Fibroblast of lung (primary cell): ENCODE measurements around the gene ATP7A.

Source experiments
- EZH2 ChIP-seq: IDR thresholded peaks from 2 replicates; pipeline ENCODE4 v1.5.1; 2012; ENCODE audit warnings: low read length, control low read depth, mild to moderate bottlenecking; ENCODE audit errors: missing control alignments
- TF ChIP-seq, protein P1 (sequence below), 2 donors: IDR thresholded peaks in 1 of 2; conservative IDR thresholded peaks in 1 of 2; 1 replicate in 1 of 2; 2 replicates in 1 of 2; pipeline ENCODE4 v1.5.1; 2011 to 2012; ENCODE audit warnings: low read length in 2 of 2, control low read depth in 1 of 2, inconsistent platforms in 1 of 2, low read depth in 1 of 2, mild to moderate bottlenecking in 1 of 2

DNA sequence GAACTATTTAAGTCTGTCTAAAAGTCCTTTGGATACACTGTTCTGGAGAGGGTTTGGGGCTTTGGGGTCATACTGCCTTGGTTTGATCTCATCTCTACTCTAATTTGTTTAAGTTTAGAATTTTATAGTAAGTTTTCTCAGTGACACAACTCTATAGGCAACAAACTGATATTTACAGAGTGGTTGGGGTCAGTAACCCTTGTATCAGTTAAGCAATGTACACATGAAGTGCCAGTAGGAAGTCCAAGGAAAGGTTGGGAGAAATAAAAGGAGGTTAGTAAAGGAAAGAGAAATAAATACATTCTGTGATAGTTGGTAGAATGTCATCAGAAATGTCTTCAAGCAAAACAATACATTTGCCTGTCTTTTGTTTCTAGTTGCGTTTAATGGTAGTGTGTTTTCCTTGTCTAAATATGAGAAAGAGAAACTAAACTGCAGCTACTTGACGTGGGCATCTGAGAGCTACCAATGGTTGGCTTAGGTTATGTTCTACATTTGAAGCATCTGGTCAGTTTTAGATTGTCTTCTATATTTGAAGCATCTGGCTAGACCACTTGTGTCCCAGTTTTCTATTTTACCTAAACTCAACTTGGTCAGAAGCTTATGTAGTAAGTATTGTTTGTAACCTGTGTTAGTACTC lies 6.9 kb downstream of the ATP7A start:
- TF ChIP-seq, protein P1, sequence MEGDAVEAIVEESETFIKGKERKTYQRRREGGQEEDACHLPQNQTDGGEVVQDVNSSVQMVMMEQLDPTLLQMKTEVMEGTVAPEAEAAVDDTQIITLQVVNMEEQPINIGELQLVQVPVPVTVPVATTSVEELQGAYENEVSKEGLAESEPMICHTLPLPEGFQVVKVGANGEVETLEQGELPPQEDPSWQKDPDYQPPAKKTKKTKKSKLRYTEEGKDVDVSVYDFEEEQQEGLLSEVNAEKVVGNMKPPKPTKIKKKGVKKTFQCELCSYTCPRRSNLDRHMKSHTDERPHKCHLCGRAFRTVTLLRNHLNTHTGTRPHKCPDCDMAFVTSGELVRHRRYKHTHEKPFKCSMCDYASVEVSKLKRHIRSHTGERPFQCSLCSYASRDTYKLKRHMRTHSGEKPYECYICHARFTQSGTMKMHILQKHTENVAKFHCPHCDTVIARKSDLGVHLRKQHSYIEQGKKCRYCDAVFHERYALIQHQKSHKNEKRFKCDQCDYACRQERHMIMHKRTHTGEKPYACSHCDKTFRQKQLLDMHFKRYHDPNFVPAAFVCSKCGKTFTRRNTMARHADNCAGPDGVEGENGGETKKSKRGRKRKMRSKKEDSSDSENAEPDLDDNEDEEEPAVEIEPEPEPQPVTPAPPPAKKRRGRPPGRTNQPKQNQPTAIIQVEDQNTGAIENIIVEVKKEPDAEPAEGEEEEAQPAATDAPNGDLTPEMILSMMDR (conservative IDR thresholded peaks at IDR 0.05 in 1 of 2, IDR thresholded peaks at IDR 0.05 in 1 of 2; ENCODE audit: low read depth in 1 of 2, low read length in 2 of 2), result no peak
- TF ChIP-seq EZH2, result no peak
